OCI-LY1 (cell line): ENCODE results near the gene MYBPHL.

Experiments
- H2AFZ ChIP-seq: fragments of 200-600 bp; sonication (generic), shearing (Covaris generic); 2 replicates; pipeline ENCODE4 v1.6.0; 2014; ENCODE audit warnings: antibody characterized with exemption, mild to moderate bottlenecking, low read length
- H3F3A ChIP-seq: fragments of 200-600 bp; sonication (generic), shearing (Covaris generic); 2 replicates; pipeline ENCODE4 v1.6.0; 2014; ENCODE audit warnings: mild to moderate bottlenecking, antibody characterized with exemption, low read length, moderate library complexity; ENCODE audit not compliant: insufficient read depth
- H3K27ac ChIP-seq: fragments of 200-600 bp; sonication (generic); 2 replicates; pipeline ENCODE4 v1.5.1; 2014; ENCODE audit warnings: low read length, mixed run types, mild to moderate bottlenecking, low read depth; ENCODE audit not compliant: poor library complexity, severe bottlenecking
- H3K27me3 ChIP-seq: fragments of 200-600 bp; sonication (generic); 2 replicates; pipeline ENCODE4 v1.6.0; 2014; ENCODE audit warnings: antibody characterized with exemption, mild to moderate bottlenecking, low read length, moderate library complexity; ENCODE audit not compliant: insufficient read depth
- H3K36me3 ChIP-seq: fragments of 200-600 bp; sonication (generic); 2 replicates; pipeline ENCODE4 v1.6.1; 2014; ENCODE audit warnings: mild to moderate bottlenecking, antibody characterized with exemption, low read length, moderate library complexity, mixed read lengths; ENCODE audit not compliant: insufficient read depth
- H3K4me1 ChIP-seq: fragments of 200-600 bp; sonication (generic); 2 replicates; pipeline ENCODE4 v1.5.1; 2014; ENCODE audit warnings: mild to moderate bottlenecking, low read length, moderate library complexity; ENCODE audit not compliant: insufficient read depth, severe bottlenecking
- H3K4me2 ChIP-seq: fragments of 200-600 bp; sonication (generic), shearing (Covaris generic); 2 replicates; pipeline ENCODE4 v1.6.1; 2014; ENCODE audit warnings: low read length
- H3K4me3 ChIP-seq: fragments of 200-600 bp; sonication (generic); 2 replicates; pipeline ENCODE4 v1.5.1; 2014; ENCODE audit warnings: low read length, low read depth, mild to moderate bottlenecking, mixed read lengths; ENCODE audit not compliant: poor library complexity, severe bottlenecking
- H3K79me2 ChIP-seq: fragments of 200-600 bp; shearing (Covaris generic); 2 replicates; pipeline ENCODE4 v1.6.1; 2016; ENCODE audit warnings: mixed run types, low read length, mixed read lengths; ENCODE audit not compliant: insufficient read depth
- H3K9ac ChIP-seq: fragments of 200-600 bp; sonication (generic), shearing (Covaris generic); 2 replicates; pipeline ENCODE4 v1.6.1; 2014; ENCODE audit warnings: mild to moderate bottlenecking, low read length, mixed read lengths
- H3K9me2 ChIP-seq: fragments of 200-600 bp; sonication (generic), shearing (Covaris generic); 2 replicates; pipeline ENCODE4 v1.6.1; 2014; ENCODE audit warnings: low read depth, mild to moderate bottlenecking, low read length, mixed read lengths
- H3K9me3 ChIP-seq: fragments of 200-600 bp; shearing (Covaris generic); 2 replicates; pipeline ENCODE4 v1.6.1; 2014; ENCODE audit warnings: low read length, mixed read lengths
- H4K20me1 ChIP-seq: fragments of 200-600 bp; sonication (generic), shearing (Covaris generic); 2 replicates; pipeline ENCODE4 v1.6.0; 2016; ENCODE audit warnings: mild to moderate bottlenecking, low read length; ENCODE audit not compliant: insufficient read depth
- CTCF ChIP-seq: fragments of 200-600 bp; sonication (generic), shearing (Covaris generic); IDR thresholded peaks from 2 replicates; pipeline ENCODE4 v1.5.1; 2017; ENCODE audit warnings: mild to moderate bottlenecking, antibody characterized with exemption, low read length, moderate library complexity, mixed read lengths
- EZH2 ChIP-seq: fragments of 200-600 bp; sonication (generic), shearing (Covaris generic); IDR thresholded peaks from 2 replicates; pipeline ENCODE4 v1.8.0; 2017; ENCODE audit warnings: borderline replicate concordance, mixed run types, mild to moderate bottlenecking, antibody characterized with exemption, low read length, moderate library complexity, mixed read lengths

The MYBPHL gene

GRCh38 chr1:109316506-109316905, 9.7 kb upstream of the MYBPHL start:
- H3K9ac ChIP-seq = no peak overlapping the region
- H3K9me3 ChIP-seq = no peaks in the 10 kb centered on the region
- no peaks in the 10 kb centered on the region for H3K9me2 ChIP-seq
- no peaks in the 10 kb centered on the region for H4K20me1 ChIP-seq
- no peaks in the 10 kb centered on the region for H3K79me2 ChIP-seq
- H2AFZ ChIP-seq = no peak overlapping the region
- H3K4me1 ChIP-seq = no peaks in the 10 kb centered on the region
- no peak overlapping the region for H3K4me3 ChIP-seq
- H3K27ac ChIP-seq = no peak overlapping the region
- H3K27me3 ChIP-seq = peaks cover 8% of the 10 kb centered on the region; the same call in 1 of the 2 replicates
- no peak overlapping the region for H3K4me2 ChIP-seq
- H3K36me3 ChIP-seq = no peaks in the 10 kb centered on the region
- no peaks in the 10 kb centered on the region for H3F3A ChIP-seq
- TF ChIP-seq EZH2 (no peak), CTCF (no peak)

DNA sequence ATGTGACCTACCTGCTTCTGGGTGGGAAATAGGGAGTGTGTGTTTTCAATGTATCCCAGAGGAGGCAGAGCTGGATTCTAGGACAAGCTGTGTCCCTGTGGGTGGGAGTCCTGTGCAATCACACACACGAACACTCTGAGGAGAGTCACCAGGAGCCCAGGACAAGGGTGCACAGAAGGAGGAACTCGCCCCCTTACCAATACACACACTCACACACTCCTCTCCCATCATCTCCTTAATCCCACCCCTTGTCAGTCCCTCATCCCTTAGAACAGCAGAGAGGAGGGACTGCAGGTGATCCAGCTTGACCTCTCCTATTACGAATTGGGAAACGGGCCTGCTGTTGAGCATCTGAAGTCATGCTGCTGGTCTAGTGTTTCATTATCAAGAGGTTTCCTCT, 8.5 kb upstream of the MYBPHL start:
- no peak overlapping the region for H3K9ac ChIP-seq
- H3K27ac ChIP-seq = no peak overlapping the region
- H3K4me3 ChIP-seq = no peak overlapping the region
- no peaks in the 10 kb centered on the region for H3F3A ChIP-seq
- no peaks in the 10 kb centered on the region for H4K20me1 ChIP-seq
- TF ChIP-seq CTCF = no peak
- TF ChIP-seq EZH2 = no peak
- H3K9me3 ChIP-seq = no peaks in the 10 kb centered on the region
- H3K4me2 ChIP-seq = no peak overlapping the region
- no peaks in the 10 kb centered on the region; the same call in 1 of the 2 replicates for H3K27me3 ChIP-seq
- no peak overlapping the region for H2AFZ ChIP-seq
- no peaks in the 10 kb centered on the region for H3K36me3 ChIP-seq
- no peaks in the 10 kb centered on the region for H3K9me2 ChIP-seq
- H3K4me1 ChIP-seq = no peaks in the 10 kb centered on the region
- H3K79me2 ChIP-seq = no peaks in the 10 kb centered on the region

DNA sequence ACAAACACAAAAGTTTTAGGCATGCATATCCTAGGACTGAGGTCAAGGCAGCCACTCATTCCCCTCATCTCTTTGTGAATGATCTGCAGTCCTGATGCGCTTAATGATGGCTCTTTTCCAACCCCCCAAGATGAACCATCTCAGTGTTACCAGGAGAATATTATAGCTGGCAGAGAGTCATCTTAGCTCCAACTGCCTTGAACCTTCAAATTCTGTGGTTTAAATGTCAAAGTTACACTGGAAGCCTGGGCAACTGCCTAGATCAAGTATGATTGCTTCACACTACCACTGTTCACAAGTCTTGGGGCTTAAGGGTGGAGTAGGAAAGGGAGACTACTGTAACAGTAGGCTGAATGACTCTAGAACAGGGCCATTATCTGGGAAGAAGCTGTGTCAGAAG, 8.0 kb upstream of the MYBPHL start:
- no peaks in the 10 kb centered on the region for H3K79me2 ChIP-seq

More for the DNA sequence above, 8.0 kb upstream of the MYBPHL start:
- no peaks in the 10 kb centered on the region; the same call in 1 of the 2 replicates for H3K27me3 ChIP-seq
- H3F3A ChIP-seq = no peaks in the 10 kb centered on the region
- no peak for TF ChIP-seq EZH2
- no peak for TF ChIP-seq CTCF
- H3K36me3 ChIP-seq = no peaks in the 10 kb centered on the region
- H3K4me2 ChIP-seq = no peak overlapping the region
- H3K4me1 ChIP-seq = no peaks in the 10 kb centered on the region
- no peaks in the 10 kb centered on the region for H3K9me3 ChIP-seq
- no peak overlapping the region for H3K27ac ChIP-seq
- H2AFZ ChIP-seq = no peak overlapping the region
- no peaks in the 10 kb centered on the region for H3K9me2 ChIP-seq
- no peak overlapping the region for H3K9ac ChIP-seq
- no peaks in the 10 kb centered on the region for H4K20me1 ChIP-seq
- no peak overlapping the region for H3K4me3 ChIP-seq
